ENCODE measurements around the gene CCNJL.

CCNJL gene

DNA sequence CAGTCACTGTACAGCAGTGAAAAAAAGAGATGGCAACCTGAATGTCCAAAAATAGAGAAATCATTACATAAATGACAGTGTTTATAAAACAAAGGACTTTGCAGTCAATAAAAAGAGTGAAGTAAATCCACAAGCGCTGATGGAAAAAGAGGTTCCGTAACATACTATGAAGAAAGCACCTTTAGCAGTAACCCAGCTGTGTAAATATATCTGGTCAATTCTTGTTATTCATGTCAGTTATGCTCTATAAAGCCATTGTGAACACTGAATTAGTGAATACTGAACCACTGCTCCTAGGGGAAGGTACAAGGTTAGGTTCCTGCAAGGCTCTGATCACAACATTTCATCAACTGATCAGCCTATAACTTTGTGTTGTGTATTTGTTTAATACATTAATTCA lies 39.5 kb downstream of the CCNJL start:
- Histone ChIP-seq H3K4me3 (ENCODE audit: low read depth, low read length) (no peak overlapping the region), H3K9me3 (ENCODE audit: control insufficient read depth, insufficient read depth, low read length) (no peaks in the 10 kb centered on the region), H3K9ac (ENCODE audit: low read depth, low read length) (no peak overlapping the region), H3K4me1 (ENCODE audit: control insufficient read depth, insufficient read depth, low read length) (peaks cover 21% of the 10 kb centered on the region), H3K27me3 (ENCODE audit: control insufficient read depth, insufficient read depth, low read length) (no peaks in the 10 kb centered on the region), H3K27ac (ENCODE audit: low read depth, low read length) (no peak overlapping the region), H3K36me3 (ENCODE audit: control insufficient read depth, insufficient read depth, low read length) (peaks cover 30% of the 10 kb centered on the region)

DNA sequence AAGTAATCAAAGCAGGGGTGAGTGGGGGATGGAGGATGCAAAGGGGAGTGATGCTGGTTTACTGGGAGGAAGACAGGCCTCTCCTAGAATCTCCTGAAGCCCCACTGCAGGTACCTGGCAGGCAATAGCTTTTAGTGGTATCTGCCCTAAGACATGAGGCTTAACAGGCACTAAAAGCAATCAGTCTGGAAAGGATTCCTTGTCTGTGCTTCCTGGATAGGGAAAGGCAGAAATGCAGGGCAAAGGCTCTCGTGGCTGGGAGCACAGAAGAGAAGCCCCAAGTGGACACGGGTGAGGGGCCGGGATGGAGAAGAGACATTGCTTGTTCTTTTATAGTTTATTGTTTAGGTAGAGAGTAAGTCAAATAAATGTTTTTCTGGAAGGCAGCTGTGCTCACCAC lies 40.1 kb downstream of the CCNJL start:
- Histone ChIP-seq H3K9ac (ENCODE audit: low read depth, low read length) (no peak overlapping the region), H3K27me3 (ENCODE audit: control insufficient read depth, insufficient read depth, low read length) (no peaks in the 10 kb centered on the region), H3K4me1 (ENCODE audit: control insufficient read depth, insufficient read depth, low read length) (peaks cover 23% of the 10 kb centered on the region), H3K27ac (ENCODE audit: low read depth, low read length) (peak overlapping the region; percentile 56), H3K36me3 (ENCODE audit: control insufficient read depth, insufficient read depth, low read length) (peaks cover 27% of the 10 kb centered on the region), H3K9me3 (ENCODE audit: control insufficient read depth, insufficient read depth, low read length) (no peaks in the 10 kb centered on the region), H3K4me3 (ENCODE audit: low read depth, low read length) (no peak overlapping the region)

DNA sequence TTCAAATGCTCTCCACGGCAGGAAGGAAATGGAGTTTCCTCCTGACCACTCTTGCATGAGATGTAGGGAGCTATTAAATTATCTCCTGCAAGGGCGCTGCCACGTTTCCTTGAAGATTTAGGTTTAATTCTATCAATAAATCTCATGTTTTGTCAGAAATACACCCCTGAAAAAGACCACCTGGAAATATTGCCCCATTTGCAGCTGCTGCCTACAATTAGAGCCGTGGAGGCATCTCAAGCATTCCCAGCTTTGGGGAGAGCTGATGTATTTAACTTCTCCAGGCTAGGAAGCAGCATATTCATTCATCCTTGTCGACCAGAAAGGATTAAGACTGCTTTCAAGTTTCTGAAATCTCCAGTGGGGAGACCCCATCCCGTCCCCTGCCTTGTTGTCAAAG lies 40.5 kb downstream of the CCNJL start:
- H3K27me3 ChIP-seq (ENCODE audit: control insufficient read depth, insufficient read depth, low read length): no peaks in the 10 kb centered on the region
- peak overlapping the region; percentile 56 for H3K27ac ChIP-seq (ENCODE audit: low read depth, low read length)
- H3K4me3 ChIP-seq (ENCODE audit: low read depth, low read length): no peak overlapping the region
- no peaks in the 10 kb centered on the region for H3K9me3 ChIP-seq (ENCODE audit: control insufficient read depth, insufficient read depth, low read length)
- H3K9ac ChIP-seq (ENCODE audit: low read depth, low read length): peak overlapping the region; percentile 13; the same call in 1 of the 2 replicates
- peaks cover 24% of the 10 kb centered on the region for H3K36me3 ChIP-seq (ENCODE audit: control insufficient read depth, insufficient read depth, low read length)
- H3K4me1 ChIP-seq (ENCODE audit: control insufficient read depth, insufficient read depth, low read length): peaks cover 27% of the 10 kb centered on the region

DNA sequence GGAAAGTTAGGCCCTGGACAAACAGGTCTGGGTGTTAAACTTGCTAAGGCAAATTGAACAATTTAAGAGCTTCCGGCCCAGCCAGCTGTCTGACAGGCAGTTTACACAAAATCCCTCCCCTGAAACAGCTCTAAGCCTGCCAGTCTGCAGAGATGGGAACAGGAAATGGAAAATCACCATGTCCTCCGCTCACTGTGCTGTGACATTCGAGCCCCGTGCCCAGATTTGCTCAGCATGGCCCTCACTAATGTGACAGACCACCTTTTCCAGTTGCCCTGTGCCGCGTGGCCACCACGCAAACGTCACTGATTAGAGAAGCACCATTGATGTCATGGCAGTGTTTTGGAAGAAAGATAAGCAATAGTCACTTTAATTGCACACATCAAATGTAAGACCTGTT lies 41.0 kb downstream of the CCNJL start:
- peaks cover 24% of the 10 kb centered on the region for H3K36me3 ChIP-seq (ENCODE audit: control insufficient read depth, insufficient read depth, low read length)
- H3K27ac ChIP-seq (ENCODE audit: low read depth, low read length): peak overlapping the region; percentile 56
- no peaks in the 10 kb centered on the region for H3K27me3 ChIP-seq (ENCODE audit: control insufficient read depth, insufficient read depth, low read length)
- H3K4me3 ChIP-seq (ENCODE audit: low read depth, low read length): no peak overlapping the region
- H3K9ac ChIP-seq (ENCODE audit: low read depth, low read length): peak overlapping the region; percentile 13; the same call in 1 of the 2 replicates
- no peaks in the 10 kb centered on the region for H3K9me3 ChIP-seq (ENCODE audit: control insufficient read depth, insufficient read depth, low read length)
- H3K4me1 ChIP-seq (ENCODE audit: control insufficient read depth, insufficient read depth, low read length): peaks cover 31% of the 10 kb centered on the region

DNA sequence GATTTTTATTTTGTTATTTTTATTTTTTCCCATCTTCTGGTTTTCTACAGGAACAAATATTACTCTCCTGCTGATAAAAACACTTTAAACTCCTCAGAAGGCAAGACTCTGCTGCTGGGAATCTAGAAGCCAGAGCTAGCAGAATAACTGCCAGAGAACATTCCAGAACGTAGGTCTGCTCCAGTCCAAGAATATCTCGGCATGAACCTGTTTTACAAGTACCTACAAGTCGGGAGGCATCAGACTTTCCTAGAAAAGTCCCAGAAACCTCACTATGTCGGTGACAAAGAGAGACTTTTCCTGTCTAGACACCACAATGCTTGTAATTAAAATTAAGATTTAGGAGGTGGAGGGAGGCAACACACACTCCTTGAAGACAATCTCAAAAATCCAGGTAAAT lies 41.7 kb downstream of the CCNJL start:
- Histone ChIP-seq H3K36me3 (ENCODE audit: control insufficient read depth, insufficient read depth, low read length) (peaks cover 20% of the 10 kb centered on the region), H3K27ac (ENCODE audit: low read depth, low read length) (no peak overlapping the region), H3K4me3 (ENCODE audit: low read depth, low read length) (no peak overlapping the region), H3K4me1 (ENCODE audit: control insufficient read depth, insufficient read depth, low read length) (peaks cover 38% of the 10 kb centered on the region), H3K27me3 (ENCODE audit: control insufficient read depth, insufficient read depth, low read length) (no peaks in the 10 kb centered on the region), H3K9me3 (ENCODE audit: control insufficient read depth, insufficient read depth, low read length) (no peaks in the 10 kb centered on the region), H3K9ac (ENCODE audit: low read depth, low read length) (no peak overlapping the region)

DNA sequence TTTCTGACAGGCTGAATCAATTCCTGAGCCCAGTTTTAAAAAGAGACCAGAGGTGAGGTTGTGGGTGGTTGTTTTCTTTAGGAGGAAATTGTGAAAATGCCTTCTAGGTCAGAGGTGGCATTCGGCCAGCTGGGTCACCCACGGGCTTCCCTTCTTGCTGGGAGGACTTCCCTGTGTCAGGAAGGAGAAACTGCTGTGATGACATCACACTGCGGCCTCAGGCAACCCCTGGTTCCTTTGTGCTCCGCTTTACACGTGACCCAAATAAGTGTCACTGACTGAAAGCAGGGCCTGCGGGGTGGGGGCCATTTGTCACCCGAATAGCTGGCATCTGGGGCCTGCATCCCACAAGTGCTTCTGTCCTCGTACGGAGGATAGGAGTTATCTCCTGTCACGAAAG lies 43.3 kb downstream of the CCNJL start:
- Histone ChIP-seq H3K36me3 (ENCODE audit: control insufficient read depth, insufficient read depth, low read length) (peaks cover 20% of the 10 kb centered on the region), H3K4me1 (ENCODE audit: control insufficient read depth, insufficient read depth, low read length) (peaks cover 38% of the 10 kb centered on the region), H3K27ac (ENCODE audit: low read depth, low read length) (no peak overlapping the region), H3K27me3 (ENCODE audit: control insufficient read depth, insufficient read depth, low read length) (no peaks in the 10 kb centered on the region), H3K9ac (ENCODE audit: low read depth, low read length) (no peak overlapping the region), H3K9me3 (ENCODE audit: control insufficient read depth, insufficient read depth, low read length) (no peaks in the 10 kb centered on the region), H3K4me3 (ENCODE audit: low read depth, low read length) (no peak overlapping the region)

DNA sequence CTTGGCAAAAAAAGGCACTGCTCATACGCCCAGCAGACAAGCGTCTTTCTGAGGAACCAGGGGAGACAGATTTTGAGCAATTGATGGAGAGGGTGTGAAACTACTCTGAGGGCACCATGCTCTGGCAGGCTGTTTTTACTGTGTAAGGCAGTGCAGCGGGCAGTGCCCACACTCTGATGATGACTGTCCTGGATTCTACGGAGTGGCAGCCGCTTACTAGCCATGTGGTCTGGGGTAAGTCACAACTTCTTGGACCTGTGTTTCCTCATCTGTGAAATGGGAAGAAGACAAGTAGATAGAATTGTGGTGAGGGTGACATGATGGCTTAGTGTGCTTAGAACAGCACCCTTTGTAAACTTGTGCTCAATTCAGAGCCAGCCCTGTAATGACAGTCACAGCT lies 44.2 kb downstream of the CCNJL start:
- H3K27ac ChIP-seq (ENCODE audit: low read depth, low read length): no peak overlapping the region
- no peak overlapping the region for H3K4me3 ChIP-seq (ENCODE audit: low read depth, low read length)
- no peaks in the 10 kb centered on the region for H3K27me3 ChIP-seq (ENCODE audit: control insufficient read depth, insufficient read depth, low read length)
- H3K9me3 ChIP-seq (ENCODE audit: control insufficient read depth, insufficient read depth, low read length): no peaks in the 10 kb centered on the region
- H3K36me3 ChIP-seq (ENCODE audit: control insufficient read depth, insufficient read depth, low read length): peaks cover 20% of the 10 kb centered on the region
- H3K9ac ChIP-seq (ENCODE audit: low read depth, low read length): no peak overlapping the region
- peaks cover 38% of the 10 kb centered on the region for H3K4me1 ChIP-seq (ENCODE audit: control insufficient read depth, insufficient read depth, low read length)

DNA sequence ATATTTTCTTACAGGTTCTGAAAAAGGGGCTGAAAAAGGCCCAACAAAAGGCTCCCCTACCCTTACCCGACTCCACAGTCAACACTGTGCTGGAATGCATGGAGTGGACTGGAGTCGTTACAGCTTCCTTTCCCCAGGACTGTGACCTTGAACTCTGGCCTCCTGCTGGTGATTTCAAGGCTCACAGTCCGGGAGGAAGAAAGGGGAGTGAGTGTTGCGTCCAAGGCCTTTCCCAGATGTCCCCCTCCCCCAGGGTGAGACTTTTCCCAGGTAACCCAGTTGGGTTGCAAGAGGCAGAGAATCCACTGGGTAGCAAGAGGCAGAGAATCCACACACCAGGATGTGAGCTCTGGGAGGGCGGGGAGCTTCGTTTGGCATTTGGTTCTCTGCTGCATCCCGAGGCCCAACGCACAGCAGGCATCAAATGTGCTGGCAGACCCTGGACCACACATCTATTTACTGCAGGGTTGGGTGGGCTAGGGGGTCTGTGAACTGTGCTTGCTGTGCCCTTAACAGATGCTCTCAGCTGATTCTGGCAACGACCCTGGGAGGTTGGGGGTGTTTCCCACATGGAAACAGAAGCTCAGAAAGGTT lies 45.5 kb downstream of the CCNJL start:
- H3K36me3 ChIP-seq (ENCODE audit: control insufficient read depth, insufficient read depth, low read length): peaks cover 16% of the 10 kb centered on the region

DNA sequence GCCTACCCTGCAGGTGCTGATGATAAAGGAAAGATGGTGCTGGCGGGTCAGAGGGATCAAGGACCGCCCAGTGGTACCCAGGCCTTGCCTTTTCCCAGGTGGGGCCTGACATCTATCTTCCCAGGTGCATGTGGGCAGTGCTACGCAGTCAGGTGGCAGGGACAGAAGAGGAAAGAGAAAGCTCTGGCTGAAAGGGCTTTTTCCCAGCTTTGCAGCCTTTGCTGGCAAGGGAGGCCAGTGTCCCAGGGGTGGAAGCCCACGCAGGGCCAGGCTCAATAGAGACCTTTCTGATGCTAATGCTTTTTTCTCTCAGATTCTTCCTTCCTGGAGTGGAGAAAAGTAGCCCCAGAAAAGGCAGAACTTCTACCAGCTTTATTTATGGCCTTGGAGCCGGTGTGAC lies 46.3 kb downstream of the CCNJL start:
- Histone ChIP-seq H3K27me3 (ENCODE audit: control insufficient read depth, insufficient read depth, low read length) (no peaks in the 10 kb centered on the region), H3K36me3 (ENCODE audit: control insufficient read depth, insufficient read depth, low read length) (peaks cover 16% of the 10 kb centered on the region), H3K4me1 (ENCODE audit: control insufficient read depth, insufficient read depth, low read length) (peaks cover 38% of the 10 kb centered on the region), H3K27ac (ENCODE audit: low read depth, low read length) (peak overlapping the region; percentile 83), H3K9me3 (ENCODE audit: control insufficient read depth, insufficient read depth, low read length) (no peaks in the 10 kb centered on the region), H3K9ac (ENCODE audit: low read depth, low read length) (no peak overlapping the region), H3K4me3 (ENCODE audit: low read depth, low read length) (no peak overlapping the region)

More for the DNA sequence above, 45.5 kb downstream of the CCNJL start:
- no peak overlapping the region for H3K9ac ChIP-seq (ENCODE audit: low read depth, low read length)
- H3K27me3 ChIP-seq (ENCODE audit: control insufficient read depth, insufficient read depth, low read length): no peaks in the 10 kb centered on the region
- H3K4me3 ChIP-seq (ENCODE audit: low read depth, low read length): no peak overlapping the region
- peaks cover 38% of the 10 kb centered on the region for H3K4me1 ChIP-seq (ENCODE audit: control insufficient read depth, insufficient read depth, low read length)
- peak overlapping the region; percentile 83 for H3K27ac ChIP-seq (ENCODE audit: low read depth, low read length)
- H3K9me3 ChIP-seq (ENCODE audit: control insufficient read depth, insufficient read depth, low read length): no peaks in the 10 kb centered on the region

DNA sequence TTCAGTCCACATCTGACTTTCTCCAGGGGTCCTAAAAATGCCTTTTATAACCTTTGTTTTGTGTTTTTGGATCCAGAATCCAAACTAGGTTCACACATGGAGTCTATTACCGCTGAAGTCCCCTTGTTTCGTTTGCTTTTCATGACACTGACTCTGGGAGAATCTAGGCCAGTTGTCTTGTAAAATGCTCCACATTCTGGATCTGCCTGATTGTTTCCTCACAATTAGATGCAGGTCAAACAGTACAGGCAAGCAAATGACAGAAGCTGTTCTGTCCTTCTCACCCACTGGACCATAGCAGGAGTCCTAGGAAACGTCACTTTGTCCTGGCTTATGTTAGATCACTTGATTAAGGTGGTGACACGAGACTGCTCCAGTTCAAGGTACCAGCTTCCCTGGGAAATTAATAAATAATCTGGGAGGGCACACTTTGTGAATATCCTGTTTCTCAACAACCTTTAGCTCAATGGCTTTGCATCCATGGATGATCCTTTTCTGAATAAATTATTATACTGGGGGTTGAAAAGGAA lies 49.0 kb downstream of the CCNJL start:
- H3K27me3 ChIP-seq (ENCODE audit: control insufficient read depth, insufficient read depth, low read length): no peaks in the 10 kb centered on the region
- H3K27ac ChIP-seq (ENCODE audit: low read depth, low read length): no peak overlapping the region
- no peak overlapping the region for H3K9ac ChIP-seq (ENCODE audit: low read depth, low read length)
- H3K4me3 ChIP-seq (ENCODE audit: low read depth, low read length): no peak overlapping the region
- no peaks in the 10 kb centered on the region for H3K9me3 ChIP-seq (ENCODE audit: control insufficient read depth, insufficient read depth, low read length)
- H3K4me1 ChIP-seq (ENCODE audit: control insufficient read depth, insufficient read depth, low read length): peaks cover 39% of the 10 kb centered on the region
- H3K36me3 ChIP-seq (ENCODE audit: control insufficient read depth, insufficient read depth, low read length): peaks cover 11% of the 10 kb centered on the region

DNA sequence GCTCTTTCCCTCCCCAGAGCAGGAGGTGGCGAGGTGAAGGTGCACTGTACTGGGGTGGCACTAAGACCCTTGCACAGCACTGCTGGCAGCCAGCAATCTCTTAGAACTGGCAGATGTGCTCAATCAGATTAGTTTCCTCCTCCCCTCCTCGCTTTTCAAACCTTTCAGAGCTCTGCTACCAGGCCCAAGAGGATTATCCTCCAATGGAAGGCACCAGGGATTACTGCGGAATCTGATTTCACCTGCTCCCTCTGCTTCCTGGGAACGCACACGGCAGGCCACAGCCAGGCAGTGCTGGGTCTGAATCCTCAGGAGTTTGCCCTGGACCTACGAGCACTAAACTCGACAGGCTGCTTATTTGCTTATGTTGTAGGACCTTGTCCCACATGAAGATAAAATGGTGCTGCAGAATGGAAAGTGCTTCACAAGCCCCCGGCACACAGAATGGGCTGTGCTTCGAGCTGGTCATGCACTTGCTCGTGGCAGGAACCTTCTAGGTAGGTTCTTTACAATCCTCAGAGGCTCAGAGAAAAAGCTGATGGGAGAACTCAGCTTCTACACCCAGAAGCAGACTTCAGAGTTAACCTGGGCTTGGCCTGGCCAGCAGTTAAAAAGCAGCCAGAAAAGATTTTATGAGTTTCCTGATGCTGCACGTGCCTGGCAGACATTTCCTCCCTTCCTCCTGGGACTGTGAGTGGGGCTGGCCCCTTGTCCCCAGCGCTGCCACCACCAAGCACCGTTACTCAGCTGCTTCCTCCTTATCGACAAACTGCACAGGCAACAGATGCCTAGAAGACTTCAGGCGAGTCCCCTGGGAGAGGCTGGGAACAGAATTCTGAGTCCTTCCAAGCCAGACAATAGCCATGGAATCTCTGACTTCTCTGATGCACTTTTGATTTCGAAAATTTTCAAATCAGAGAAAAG lies 50.0 kb downstream of the CCNJL start:
- Histone ChIP-seq H3K9me3 (ENCODE audit: control insufficient read depth, insufficient read depth, low read length) (no peaks in the 10 kb centered on the region), H3K9ac (ENCODE audit: low read depth, low read length) (no peak overlapping the region), H3K4me3 (ENCODE audit: low read depth, low read length) (no peak overlapping the region), H3K27me3 (ENCODE audit: control insufficient read depth, insufficient read depth, low read length) (no peaks in the 10 kb centered on the region), H3K36me3 (ENCODE audit: control insufficient read depth, insufficient read depth, low read length) (peaks cover 11% of the 10 kb centered on the region; the same call in 1 of the 2 replicates), H3K27ac (ENCODE audit: low read depth, low read length) (peak overlapping the region; percentile 76), H3K4me1 (ENCODE audit: control insufficient read depth, insufficient read depth, low read length) (peaks cover 39% of the 10 kb centered on the region)
